ENCODE measurements around the gene KLHDC4. TPM values are rescaled to one million over a fixed set of nuclear protein-coding genes. Genes with fewer than 3 reads are reported as not detected.

Gene KLHDC4
- total and polyA plus RNA-seq, 9 of the 15 experiments (the other 6 are each of a cell fraction or from before 2014, with no cell fraction given), result 1.3 to 68.1 (median 32.8) TPM

- ChIA-PET CTCF (ENCODE audit: low intra/inter-chr PET ratio) (no interaction called here), POLR2A (no interaction called here)
- Histone ChIP-seq H3K9me3 (replicated peaks; ENCODE audit: control insufficient read depth, insufficient read depth, low read depth, low read length) (no peaks in the 10 kb centered on the region), H3K4me2 (ENCODE audit: insufficient read depth, low read length) (no peak overlapping the region), H3K9me1 (ENCODE audit: control insufficient read depth, insufficient read depth, low read length) (peaks cover 3% of the 10 kb centered on the region), H3K36me3 (ENCODE audit: control insufficient read depth, insufficient read depth, low read length) (peaks cover 66% of the 10 kb centered on the region; the same call in 1 of the 3 replicates), H3K79me2 (ENCODE audit: control insufficient read depth, insufficient read depth, low read length) (no peaks in the 10 kb centered on the region), H2AFZ (ENCODE audit: low read depth, low read length) (no peak overlapping the region), H4K20me1 (replicated peaks; ENCODE audit: control insufficient read depth, insufficient read depth, low read length) (no peaks in the 10 kb centered on the region), H3K27ac (ENCODE audit: extremely low read depth, low read depth, low read length) (no peak overlapping the region), H3K9ac (ENCODE audit: insufficient read depth in 1 of 2, low read depth in 2 of 2, low read length in 2 of 2) (no peak overlapping the region; a peak in 1 of 4 replicates), H3K4me3 (no peak overlapping the region), H3K27me3 (ENCODE audit: control insufficient read depth in 2 of 2, insufficient read depth in 2 of 2, low read length in 2 of 2) (no peaks in the 10 kb centered on the region), H3K4me1 (replicated peaks in 1 of 2; ENCODE audit: control insufficient read depth in 2 of 2, insufficient read depth in 2 of 2, low read length in 2 of 2) (peaks cover 0 to 46% of the 10 kb centered on the region in 2 experiments; a peak in 2 of 5 replicates)
- no peak for DNase-seq (ENCODE audit: extremely low read depth in 1 of 4, low spot score in 3 of 4)
- no peak for ATAC-seq
- intact Hi-C loops (cut with micrococcal nuclease) (no loop called here), in situ Hi-C loops (cut with MboI) (no loop called here)
- FAIRE-seq, result no peak
- BruUV-seq (replicated peaks), result no TSS peak
- WGBS (ENCODE audit: insufficient coverage, low coverage, missing lambda C conversion rate), result 97% methylated on average over 22 of the region's 23 CpGs
- TF ChIP-seq COPS2 (conservative IDR thresholded peaks at IDR 0.05) (no peak), ZNF655 (CRISPR knock-in tag; IDR thresholded peaks at IDR 0.05) (no peak), HCFC1 (IDR thresholded peaks at IDR 0.05; ENCODE audit: low read depth, low read length) (no peak), FOXK2 (conservative IDR thresholded peaks at IDR 0.05 in 1 of 2, IDR thresholded peaks at IDR 0.05 in 1 of 2; ENCODE audit: low read depth in 2 of 2) (no peak), ZNF592 (IDR thresholded peaks at IDR 0.05) (no peak), BRCA1 (IDR thresholded peaks at IDR 0.05) (no peak), BRCA1 (CRISPR knock-in tag; IDR thresholded peaks at IDR 0.05) (no peak), ETV6 (IDR thresholded peaks at IDR 0.05; ENCODE audit: borderline replicate concordance in 1 of 2, low read depth in 2 of 2, low read length in 1 of 2) (no peak), ETV6 (CRISPR knock-in tag; IDR thresholded peaks at IDR 0.05; ENCODE audit: borderline replicate concordance) (no peak), RBM17 (IDR thresholded peaks at IDR 0.05; ENCODE audit: borderline replicate concordance, low read depth, low read length) (no peak), ZNF282 (CRISPR knock-in tag; IDR thresholded peaks at IDR 0.05) (no peak), KLF6 (CRISPR knock-in tag; IDR thresholded peaks at IDR 0.05; ENCODE audit: borderline replicate concordance) (no peak), ELF1 (tag; IDR thresholded peaks at IDR 0.05) (no peak), NCOA6 (IDR thresholded peaks at IDR 0.05) (no peak), KAT7 (CRISPR knock-in tag; IDR thresholded peaks at IDR 0.05; ENCODE audit: borderline replicate concordance) (no peak), PURB (CRISPR knock-in tag; IDR thresholded peaks at IDR 0.05; ENCODE audit: low read depth) (no peak), NONO (IDR thresholded peaks at IDR 0.05; ENCODE audit: low read depth in 2 of 2, low read length in 1 of 2) (no peak), CEBPG (CRISPR knock-in tag; IDR thresholded peaks at IDR 0.05) (no peak), CEBPG (tag; conservative IDR thresholded peaks at IDR 0.05 in 1 of 2, IDR thresholded peaks at IDR 0.05 in 1 of 2) (no peak), KLF16 (IDR thresholded peaks at IDR 0.05) (no peak), TRIM24 (IDR thresholded peaks at IDR 0.05) (no peak)
Observed at GRCh38 chr16:87701505-87701921, 64.3 kb downstream of the KLHDC4 start.
